Esophagus (tissue), 2 donors: ENCODE results near the gene AIF1. TPM values are rescaled to one million over a fixed set of nuclear protein-coding genes. Genes with fewer than 3 reads are reported as not detected.

Experiments used
- H3K27ac ChIP-seq, 2 donors: one replicate each; pipeline ENCODE4 v1.5.1; 2013; ENCODE audit warnings: low read depth in 2 of 2, mild to moderate bottlenecking in 2 of 2, inconsistent platforms in 1 of 2, low read length in 1 of 2, moderate library complexity in 1 of 2
- H3K27me3 ChIP-seq, 2 donors: one replicate each; pipeline ENCODE4 v1.6.1; 2013; ENCODE audit warnings: low read length in 2 of 2, control low read depth in 1 of 2, mild to moderate bottlenecking in 1 of 2; ENCODE audit not compliant: insufficient read depth in 2 of 2, control insufficient read depth in 1 of 2
- H3K36me3 ChIP-seq, 2 donors: one replicate each; pipeline ENCODE4 v1.6.1; 2013; ENCODE audit warnings: low read length in 1 of 2; ENCODE audit not compliant: control insufficient read depth in 2 of 2, insufficient read depth in 2 of 2
- H3K4me1 ChIP-seq, 2 donors: one replicate each; pipeline ENCODE4 v1.6.1; 2013; ENCODE audit warnings: low read length in 1 of 2; ENCODE audit not compliant: control insufficient read depth in 2 of 2, insufficient read depth in 2 of 2
- H3K4me3 ChIP-seq, 2 donors: one replicate each; pipeline ENCODE4 v1.5.1; 2013; ENCODE audit warnings: low read length in 2 of 2, mild to moderate bottlenecking in 2 of 2, low read depth in 1 of 2, moderate library complexity in 1 of 2
- H3K9me3 ChIP-seq, 2 donors: one replicate each; pipeline ENCODE4 v1.6.1; 2013; ENCODE audit warnings: mild to moderate bottlenecking in 2 of 2, low read depth in 1 of 2, low read length in 1 of 2, moderate library complexity in 1 of 2; ENCODE audit not compliant: control insufficient read depth in 2 of 2, insufficient read depth in 1 of 2
- WGBS, 2 donors: extraction: QIAGEN DNeasy Blood & Tissue Kit; methylation state at CpG; one replicate each; pipeline ENCODE4 v1.1.7; 2013; 5-methylcytosine and 5-hydroxymethylcytosine counted together
- polyA plus RNA-seq, 2 donors: library from polyadenylated mRNA; stranded (reverse); fragments of 200-250 nt; gene quantifications; one replicate each; pipeline ENCODE4 v1.2.3, GENCODE V29; 2013
- donor health status: healthy with polysubstance abuse.
- donor health status: Bipolar disorder and iron deficiency.

AIF1 gene
- polyA plus RNA-seq, 2 donors: 8.0 to 12.6 TPM

GRCh38 chr6:31630177-31630934, 15.3 kb downstream of the AIF1 start:
- Histone ChIP-seq H3K27me3 (no peaks in the 10 kb centered on the region), H3K4me1 (no peaks in the 10 kb centered on the region), H3K9me3 (no peaks in the 10 kb centered on the region), H3K4me3 (no peak overlapping the region), H3K36me3 (peaks cover 37 to 69% of the 10 kb centered on the region in 2 donors), H3K27ac (no peak overlapping the region)
- WGBS, 2 donors: 89 to 90% methylated on average over 25 of the region's 25 CpGs

DNA sequence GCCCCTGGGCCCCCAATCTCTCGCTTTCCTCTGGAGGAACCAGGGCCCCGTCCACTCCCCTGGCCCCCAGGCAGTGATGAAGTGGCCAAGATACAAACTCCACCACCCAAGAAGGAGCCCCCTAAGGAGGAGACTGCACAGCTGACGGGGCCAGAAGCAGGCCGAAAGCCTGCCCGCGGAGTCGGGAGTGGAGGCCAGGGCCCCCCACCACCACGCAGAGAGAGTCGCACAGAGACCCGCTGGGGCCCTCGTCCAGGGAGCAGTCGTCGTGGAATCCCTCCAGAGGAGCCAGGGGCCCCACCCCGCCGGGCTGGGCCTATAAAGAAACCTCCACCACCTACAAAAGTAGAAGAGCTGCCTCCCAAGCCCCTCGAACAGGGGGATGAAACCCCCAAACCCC, 16.2 kb downstream of the AIF1 start:
- Histone ChIP-seq H3K27ac (no peak overlapping the region), H3K27me3 (no peaks in the 10 kb centered on the region), H3K36me3 (peaks cover 37 to 68% of the 10 kb centered on the region in 2 donors), H3K4me3 (no peak overlapping the region), H3K9me3 (no peaks in the 10 kb centered on the region), H3K4me1 (no peaks in the 10 kb centered on the region)
- 86 to 89% methylated on average over 12 to 16 of the region's 16 CpGs for WGBS, 2 donors

DNA sequence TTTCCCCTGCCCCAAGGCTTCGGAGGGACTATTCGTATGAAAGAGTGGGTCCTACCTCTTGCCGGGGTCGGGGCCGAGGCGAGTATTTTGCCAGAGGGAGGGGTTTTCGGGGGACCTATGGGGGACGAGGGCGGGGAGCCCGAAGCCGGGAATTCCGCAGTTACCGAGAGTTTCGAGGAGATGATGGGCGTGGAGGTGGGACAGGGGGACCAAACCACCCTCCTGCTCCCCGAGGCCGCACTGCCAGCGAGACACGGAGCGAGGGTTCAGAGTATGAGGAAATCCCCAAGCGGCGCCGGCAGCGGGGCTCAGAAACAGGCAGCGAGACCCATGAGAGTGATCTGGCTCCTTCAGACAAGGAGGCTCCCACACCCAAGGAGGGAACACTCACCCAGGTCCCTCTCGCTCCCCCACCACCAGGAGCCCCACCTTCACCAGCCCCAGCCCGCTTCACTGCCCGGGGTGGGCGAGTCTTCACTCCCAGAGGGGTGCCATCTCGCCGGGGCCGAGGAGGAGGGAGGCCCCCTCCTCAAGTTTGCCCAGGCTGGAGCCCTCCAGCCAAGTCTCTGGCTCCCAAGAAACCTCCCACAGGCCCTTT, 16.7 kb downstream of the AIF1 start:
- no peaks in the 10 kb centered on the region for H3K9me3 ChIP-seq
- H3K36me3 ChIP-seq: peaks cover 42 to 67% of the 10 kb centered on the region in 2 donors

GRCh38 chr6:31632279-31632946, 17.4 kb downstream of the AIF1 start:
- Histone ChIP-seq H3K4me3 (no peak overlapping the region), H3K36me3 (peaks cover 43 to 67% of the 10 kb centered on the region in 2 donors), H3K27me3 (no peaks in the 10 kb centered on the region), H3K27ac (no peak overlapping the region), H3K4me1 (no peaks in the 10 kb centered on the region), H3K9me3 (no peaks in the 10 kb centered on the region)
- WGBS, 2 donors: 89 to 91% methylated on average over 26 of the region's 26 CpGs

More for the DNA sequence above, 16.7 kb downstream of the AIF1 start:
- Histone ChIP-seq H3K27ac (no peak overlapping the region), H3K4me1 (no peaks in the 10 kb centered on the region), H3K27me3 (no peaks in the 10 kb centered on the region), H3K4me3 (no peak overlapping the region)
- 85 to 86% methylated on average over 32 of the region's 32 CpGs for WGBS, 2 donors

- Histone ChIP-seq H3K9me3 (no peaks in the 10 kb centered on the region), H3K4me1 (no peaks in the 10 kb centered on the region), H3K4me3 (no peak overlapping the region), H3K27me3 (no peaks in the 10 kb centered on the region), H3K27ac (no peak overlapping the region), H3K36me3 (peaks cover 38 to 61% of the 10 kb centered on the region in 2 donors)
- WGBS, 2 donors: 88 to 91% methylated on average over 7 of the region's 7 CpGs
Observed at GRCh38 chr6:31633447-31633846, 18.4 kb downstream of the AIF1 start.

GRCh38 chr6:31634131-31634530, 19.1 kb downstream of the AIF1 start:
- 88 to 89% methylated on average over 3 of the region's 3 CpGs for WGBS, 2 donors
- H3K9me3 ChIP-seq: no peaks in the 10 kb centered on the region
- no peak overlapping the region for H3K4me3 ChIP-seq
- H3K27ac ChIP-seq: no peak overlapping the region
- no peaks in the 10 kb centered on the region for H3K4me1 ChIP-seq
- H3K36me3 ChIP-seq: peaks cover 41 to 61% of the 10 kb centered on the region in 2 donors
- no peaks in the 10 kb centered on the region for H3K27me3 ChIP-seq

- H3K36me3 ChIP-seq: peaks cover 43 to 68% of the 10 kb centered on the region in 2 donors
- H3K9me3 ChIP-seq: no peaks in the 10 kb centered on the region
- 79 to 81% methylated on average over 11 of the region's 11 CpGs for WGBS, 2 donors
- no peaks in the 10 kb centered on the region for H3K27me3 ChIP-seq
- H3K4me1 ChIP-seq: no peaks in the 10 kb centered on the region
- H3K27ac ChIP-seq: no peak overlapping the region
- H3K4me3 ChIP-seq: no peak overlapping the region
Observed at GRCh38 chr6:31634969-31635575, 20.0 kb downstream of the AIF1 start.

DNA sequence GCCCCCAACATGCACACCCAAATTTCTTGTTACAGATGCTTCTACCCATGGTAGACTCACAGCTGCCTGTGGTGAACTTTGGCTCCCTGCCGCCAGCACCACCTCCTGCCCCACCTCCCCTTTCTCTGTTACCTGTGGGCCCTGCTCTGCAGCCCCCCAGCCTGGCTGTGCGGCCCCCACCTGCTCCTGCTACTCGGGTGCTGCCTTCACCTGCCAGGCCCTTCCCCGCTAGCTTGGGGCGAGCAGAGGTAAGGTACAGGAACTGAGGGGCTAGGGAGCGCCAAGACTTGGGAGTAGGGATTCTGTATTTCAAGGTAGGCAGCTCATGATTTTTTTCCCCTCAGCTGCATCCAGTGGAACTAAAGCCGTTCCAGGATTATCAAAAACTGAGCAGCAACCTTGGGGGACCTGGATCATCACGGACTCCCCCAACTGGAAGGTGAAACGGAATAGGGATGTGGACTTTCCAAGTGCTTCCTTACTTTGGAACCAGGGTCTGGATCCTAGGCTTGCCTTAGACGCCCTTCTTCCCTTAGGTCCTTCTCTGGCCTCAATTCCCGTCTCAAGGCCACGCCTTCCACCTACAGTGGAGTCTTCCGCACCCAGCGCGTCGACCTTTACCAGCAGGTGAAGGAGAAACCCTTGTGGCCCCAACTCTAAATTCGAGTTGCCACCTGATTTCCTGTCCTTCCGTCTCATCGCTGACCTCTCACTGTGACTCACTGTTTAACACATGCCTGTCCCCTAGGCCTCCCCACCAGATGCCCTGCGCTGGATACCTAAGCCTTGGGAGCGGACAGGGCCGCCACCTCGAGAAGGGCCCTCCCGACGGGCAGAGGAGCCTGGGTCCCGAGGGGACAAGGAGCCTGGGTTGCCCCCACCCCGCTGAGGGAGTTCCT, 21.9 kb downstream of the AIF1 start:
- WGBS, 2 donors: 77% methylated on average over 27 of the region's 27 CpGs

GRCh38 chr6:31639043-31639442, 24.0 kb downstream of the AIF1 start:
- no peaks in the 10 kb centered on the region for H3K4me1 ChIP-seq
- peaks cover 64 to 66% of the 10 kb centered on the region in 2 donors for H3K36me3 ChIP-seq
- no peaks in the 10 kb centered on the region for H3K9me3 ChIP-seq
- peak overlapping the region in 1 of 2 donors; percentile 8 for H3K27ac ChIP-seq
- WGBS, 2 donors: 76 to 82% methylated on average over 9 of the region's 9 CpGs
- H3K4me3 ChIP-seq: no peak overlapping the region
- no peaks in the 10 kb centered on the region for H3K27me3 ChIP-seq

More for the DNA sequence above, 21.9 kb downstream of the AIF1 start:
- no peaks in the 10 kb centered on the region for H3K27me3 ChIP-seq
- no peak overlapping the region for H3K27ac ChIP-seq
- H3K36me3 ChIP-seq: peaks cover 55 to 67% of the 10 kb centered on the region in 2 donors
- H3K4me1 ChIP-seq: no peaks in the 10 kb centered on the region
- H3K9me3 ChIP-seq: no peaks in the 10 kb centered on the region
- no peak overlapping the region for H3K4me3 ChIP-seq
